Keratinocyte (primary cell): Measurements from ENCODE around the gene EHMT1. TPM values are rescaled to one million over a fixed set of nuclear protein-coding genes. Genes with fewer than 3 reads are reported as not detected.

ENCODE experiments used
- DNase-seq: peaks from one replicate; pipeline ENCODE4 v3.0.0-alpha.2; 2011; ENCODE audit warnings: low read depth, missing footprints, low spot score
- FAIRE-seq: peaks from 2 replicates; lab custom pipeline; 2011; peaks lifted over from hg19 to GRCh38; lab: Jason Lieb, UNC
- H2AFZ ChIP-seq: 2 replicates; pipeline ENCODE4 v1.6.0; 2012; ENCODE audit warnings: low read length, control low read depth, inconsistent platforms; ENCODE audit not compliant: control insufficient read depth
- H3K27ac ChIP-seq: 2 replicates; pipeline ENCODE4 v1.5.1; 2011; ENCODE audit warnings: low read length; ENCODE audit not compliant: control insufficient read depth, insufficient read depth
- H3K27me3 ChIP-seq: 3 replicates; pipeline ENCODE4 v1.6.0; 2011; ENCODE audit warnings: low read length; ENCODE audit not compliant: control insufficient read depth, insufficient read depth; ENCODE audit errors: extremely low read depth
- H3K36me3 ChIP-seq, 2 experiments: 2 replicates in 1 of 2; 3 replicates in 1 of 2; pipeline ENCODE4 v1.5.1; 2011; ENCODE audit warnings: low read length in 2 of 2, mild to moderate bottlenecking in 1 of 2; ENCODE audit not compliant: control insufficient read depth in 2 of 2, insufficient read depth in 2 of 2; ENCODE audit errors: extremely low read depth in 1 of 2
- H3K4me1 ChIP-seq: 3 replicates; pipeline ENCODE4 v1.5.1; 2011; ENCODE audit warnings: low read length; ENCODE audit not compliant: control insufficient read depth, insufficient read depth; ENCODE audit errors: extremely low read depth
- H3K4me2 ChIP-seq: 3 replicates; pipeline ENCODE4 v1.6.0; 2011; ENCODE audit warnings: low read depth, low read length; ENCODE audit not compliant: control insufficient read depth, insufficient read depth; ENCODE audit errors: extremely low read depth
- H3K4me3 ChIP-seq, 3 experiments: fragments of 200-600 bp in 1 of 3; sonication (generic) in 1 of 3; 2 replicates in 2 of 3; 3 replicates in 1 of 3; pipeline ENCODE4 v1.5.1; 2011 to 2016; ENCODE audit warnings: low read length in 3 of 3, mild to moderate bottlenecking in 3 of 3, control low read depth in 2 of 3, inconsistent platforms in 1 of 3, low read depth in 1 of 3, mixed read lengths in 1 of 3, mixed run types in 1 of 3, moderate library complexity in 1 of 3; ENCODE audit not compliant: control insufficient read depth in 2 of 3, insufficient read depth in 2 of 3; ENCODE audit errors: extremely low read depth in 1 of 3
- H3K79me2 ChIP-seq: 2 replicates; pipeline ENCODE4 v1.6.0; 2012; ENCODE audit warnings: low read length; ENCODE audit not compliant: control insufficient read depth, insufficient read depth
- H3K9ac ChIP-seq: 3 replicates; pipeline ENCODE4 v1.6.0; 2011; ENCODE audit warnings: low read length; ENCODE audit not compliant: control insufficient read depth, insufficient read depth; ENCODE audit errors: extremely low read depth
- H3K9me1 ChIP-seq: 3 replicates; pipeline ENCODE4 v1.6.0; 2011; ENCODE audit warnings: low read length; ENCODE audit not compliant: control insufficient read depth, insufficient read depth; ENCODE audit errors: extremely low read depth
- H3K9me3 ChIP-seq: 2 replicates; pipeline ENCODE4 v1.5.1; 2012; ENCODE audit warnings: low read depth, low read length; ENCODE audit not compliant: control insufficient read depth
- H4K20me1 ChIP-seq: 3 replicates; pipeline ENCODE4 v1.6.0; 2011; ENCODE audit warnings: low read length; ENCODE audit not compliant: control insufficient read depth, insufficient read depth; ENCODE audit errors: extremely low read depth
- CTCF ChIP-seq, 3 experiments: IDR thresholded peaks in 1 of 3; conservative IDR thresholded peaks in 1 of 3; optimal IDR thresholded peaks in 1 of 3; 2 replicates in 2 of 3; 3 replicates in 1 of 3; pipeline versions ENCODE3 to v1.5.1; 2011; ENCODE audit warnings: low read length in 3 of 3, mild to moderate bottlenecking in 3 of 3, moderate library complexity in 2 of 3, control low read depth in 1 of 3, inconsistent platforms in 1 of 3; ENCODE audit not compliant: insufficient read depth in 2 of 3; ENCODE audit errors: extremely low read depth in 1 of 3
- EZH2 ChIP-seq: IDR thresholded peaks from one replicate; pipeline ENCODE4 v1.6.1; 2012; ENCODE audit warnings: inconsistent platforms, mild to moderate bottlenecking, low read length, moderate library complexity
- dilution Hi-C: fragments of 300-500 bp; cut with MboI; formaldehyde crosslinking; loops from one replicate; pipeline ENCODE4 v1.7.0; 2020; ENCODE audit warnings: low sequenced_read_pairs; ENCODE audit not compliant: extremely low pct_ligation_motif_present
- polyA minus RNA-seq, 3 experiments: library from RNA; depleted of rRNA, polyadenylated mRNA; stranded (reverse); fragments of >200 nt; gene quantifications; 1 replicate in 1 of 3; 2 replicates in 1 of 3; 3 replicates in 1 of 3; pipeline ENCODE4 v1.2.3, GENCODE V29; 2011
- polyA plus RNA-seq, 5 experiments: library from polyadenylated mRNA; depleted of rRNA in 3 of 5; stranded (reverse) in 3 of 5; stranded (forward) in 1 of 5; unstranded in 1 of 5; fragments of >200 nt; gene quantifications; 1 replicate in 1 of 5; 2 replicates in 3 of 5; 3 replicates in 1 of 5; pipeline versions ENCODE4 v1.2.1 to v1.2.3, GENCODE V29; 2011 to 2012; ENCODE audit warnings: missing spikeins in 2 of 5, low read depth in 1 of 5, low replicate concordance in 1 of 5

EHMT1 gene
- polyA plus RNA-seq: 25.4 to 34.0 TPM (median 25.9 TPM) in 3 replicates
- polyA plus RNA-seq (2011; ENCODE audit: low read depth): 51.6 TPM
- 16.1 and 29.6 TPM in 2 replicates for polyA plus RNA-seq (2011; cell fraction: cytosol; rRNA removed)
- polyA plus RNA-seq (2011; cell fraction: nucleus; rRNA removed): 50.8 and 71.4 TPM in 2 replicates
- 21.1 and 37.2 TPM in 2 replicates for polyA plus RNA-seq (2012; ENCODE audit: low replicate concordance)
- polyA minus RNA-seq: 42.0 to 105 TPM (median 52.4 TPM) in 3 replicates
- 43.7 TPM for polyA minus RNA-seq (2011; cell fraction: cytosol; rRNA and poly(A)+ RNA removed)
- 61.2 and 82.5 TPM in 2 replicates for polyA minus RNA-seq (2011; cell fraction: nucleus; rRNA and poly(A)+ RNA removed)

GRCh38 chr9:137618105-137619067, at the start of gene EHMT1:
Gene EHMT1, plus strand, starts transcription at chr9:137619005. Its CDS starts 24 bp downstream, at chr9:137619029.
- TF ChIP-seq EZH2: no peak
- peak in 1 of 3 experiments; percentile 19 for TF ChIP-seq CTCF (optimal IDR thresholded peaks at IDR 0.05 in 1 of 3, IDR thresholded peaks at IDR 0.05 in 1 of 3, conservative IDR thresholded peaks at IDR 0.05 in 1 of 3; ENCODE audit: extremely low read depth in 1 of 3, insufficient read depth in 2 of 3, low read length in 3 of 3)
- H3K36me3 ChIP-seq: peaks cover 15 to 24% of the 10 kb centered on the region in 2 experiments
- H3K27ac ChIP-seq: peak within 1 kb of the TSS; percentile 82
- peak within 1 kb of the TSS; percentile 82 to 98 (median 97) for H3K4me3 ChIP-seq
- peaks cover 81% of the 10 kb centered on the region for H3K79me2 ChIP-seq
- H3K4me2 ChIP-seq: peak within 1 kb of the TSS; percentile 100
- peaks cover 3% of the 10 kb centered on the region for H4K20me1 ChIP-seq
- peak within 1 kb of the TSS; percentile 56 for H2AFZ ChIP-seq
- dilution Hi-C loops: no loop called here
- FAIRE-seq: no peak
- no peaks in the 10 kb centered on the region for H3K9me3 ChIP-seq
- no peaks in the 10 kb centered on the region for H3K9me1 ChIP-seq
- H3K27me3 ChIP-seq: no peaks in the 10 kb centered on the region
- no peak for DNase-seq
- H3K9ac ChIP-seq: peak within 1 kb of the TSS; percentile 91
- H3K4me1 ChIP-seq: peaks cover 35% of the 10 kb centered on the region

- Histone ChIP-seq H3K27me3 (no peaks in the 10 kb centered on the region), H3K9ac (no peak overlapping the region), H3K36me3 (peaks cover 25 to 35% of the 10 kb centered on the region in 2 experiments), H3K9me3 (no peaks in the 10 kb centered on the region), H3K27ac (no peak overlapping the region), H3K4me2 (no peak overlapping the region), H3K79me2 (peaks cover 22% of the 10 kb centered on the region), H3K4me3 (no peak overlapping the region), H3K4me1 (no peaks in the 10 kb centered on the region), H2AFZ (no peak overlapping the region), H4K20me1 (peaks cover 3% of the 10 kb centered on the region), H3K9me1 (no peaks in the 10 kb centered on the region)
- no peak for DNase-seq
- no peak for TF ChIP-seq CTCF (optimal IDR thresholded peaks at IDR 0.05 in 1 of 3, IDR thresholded peaks at IDR 0.05 in 1 of 3, conservative IDR thresholded peaks at IDR 0.05 in 1 of 3; ENCODE audit: extremely low read depth in 1 of 3, insufficient read depth in 2 of 3, low read length in 3 of 3)
- no peak for TF ChIP-seq EZH2
- no peak for FAIRE-seq
- dilution Hi-C loops: no loop called here
These were observed 49.1 kb upstream of the EHMT1 start for GRCh38 chr9:137569609-137570203.
